Stimulated activated CD4-positive, alpha-beta T cell treated with anti-CD3 and anti-CD28 coated beads, Interleukin-4, amount 100 ng/mL, for 4 hours (primary cell): Measurements from ENCODE around the gene PKNOX2.

Experiments used
- DNase-seq, 2 experiments: peaks; one replicate each; pipeline ENCODE4 v3.0.0-alpha.2; 2020

Gene PKNOX2

DNA sequence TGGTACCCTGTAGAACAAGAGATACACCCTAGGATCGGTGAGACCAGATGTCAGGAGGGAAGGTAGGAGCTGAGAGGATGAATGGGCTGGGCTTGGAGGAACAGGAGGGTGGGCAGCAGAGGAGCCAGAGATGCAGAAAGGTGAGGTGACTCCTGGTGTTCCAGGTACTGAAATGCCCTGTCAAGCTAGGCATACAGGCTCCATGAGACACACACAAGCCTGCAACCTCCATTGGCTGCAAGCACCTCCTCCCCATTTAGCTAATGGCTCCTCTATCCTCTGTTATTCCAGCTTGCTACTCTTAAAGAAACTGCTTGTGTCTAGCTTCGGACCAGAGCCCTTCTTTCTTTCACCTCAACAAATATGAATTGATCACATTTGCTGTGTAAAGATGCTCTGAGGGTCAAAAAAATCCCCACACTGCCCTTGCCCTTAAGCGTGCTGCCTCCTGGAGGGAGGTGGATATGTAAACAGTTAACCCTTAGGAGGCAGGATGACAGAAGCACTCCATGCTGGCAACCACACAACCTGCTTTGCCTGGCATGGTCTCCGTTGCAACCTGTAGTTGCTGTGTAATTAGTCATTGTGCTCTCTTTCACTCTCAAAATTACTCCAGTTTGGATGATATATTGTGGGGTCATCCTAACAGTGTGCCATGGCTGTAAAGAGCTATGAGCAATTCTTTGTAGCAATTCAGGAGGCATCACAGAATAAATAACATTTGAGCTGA lies 156.0 kb downstream of the PKNOX2 start:
- no peak for DNase-seq

DNA sequence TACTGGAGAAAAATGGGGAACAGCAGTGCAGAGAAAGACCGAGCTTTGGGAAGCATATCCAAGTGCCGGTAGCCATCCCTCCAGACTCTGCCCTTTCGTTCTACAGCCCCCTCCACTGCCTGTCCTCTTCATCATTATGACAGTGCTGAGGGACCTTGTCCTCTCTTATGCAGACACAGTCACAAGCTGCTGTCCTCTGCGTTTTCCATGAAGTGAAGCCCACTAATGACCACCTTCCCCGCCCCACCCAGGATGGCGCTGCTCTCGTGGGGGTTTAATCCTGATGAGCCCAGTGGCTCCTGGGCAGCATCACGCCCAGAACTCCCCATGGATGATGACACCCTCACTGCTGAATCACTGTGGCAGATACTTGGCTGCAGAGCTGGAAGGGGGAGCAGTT lies 157.7 kb downstream of the PKNOX2 start:
- no peak for DNase-seq

DNA sequence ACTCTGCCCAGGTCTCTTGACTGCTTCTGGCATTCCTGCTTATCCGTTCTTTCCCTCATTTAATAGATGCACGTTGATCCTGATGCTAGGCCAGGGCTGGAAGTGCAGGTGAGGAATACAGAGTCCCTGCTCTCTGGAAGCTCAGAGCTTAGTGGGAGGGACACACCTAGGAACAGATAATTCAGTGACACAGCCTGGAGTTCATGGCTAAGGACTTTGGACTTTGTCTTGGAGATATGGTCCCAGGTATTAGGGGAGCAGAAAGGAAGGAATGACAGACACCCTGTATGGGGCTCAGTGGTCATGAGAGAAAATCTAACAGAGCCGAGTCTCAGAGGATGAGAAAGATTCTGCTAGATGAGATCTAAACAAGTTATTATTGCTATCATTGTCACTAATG lies 160.6 kb downstream of the PKNOX2 start:
- no peak for DNase-seq

DNA sequence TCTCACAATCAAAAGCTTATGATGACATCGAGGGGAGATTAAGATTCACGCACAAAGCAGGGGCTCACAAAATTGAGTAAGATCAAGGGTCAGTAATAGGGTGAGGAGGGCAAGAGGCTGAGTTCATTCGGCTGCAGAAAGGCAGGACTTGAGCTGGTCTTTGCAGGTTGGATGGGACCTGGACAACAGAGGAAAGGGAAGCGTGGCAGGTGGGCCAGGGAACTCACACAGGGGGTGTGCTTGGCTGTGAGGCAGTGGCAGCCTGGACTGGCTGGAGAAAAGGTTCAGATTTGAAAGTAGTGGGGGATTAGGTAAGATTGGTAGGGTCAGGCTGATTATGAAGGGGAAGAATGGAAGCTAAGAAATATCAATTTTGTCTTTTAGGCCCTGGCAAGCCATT lies 161.6 kb downstream of the PKNOX2 start:
- DNase-seq = no peak

DNA sequence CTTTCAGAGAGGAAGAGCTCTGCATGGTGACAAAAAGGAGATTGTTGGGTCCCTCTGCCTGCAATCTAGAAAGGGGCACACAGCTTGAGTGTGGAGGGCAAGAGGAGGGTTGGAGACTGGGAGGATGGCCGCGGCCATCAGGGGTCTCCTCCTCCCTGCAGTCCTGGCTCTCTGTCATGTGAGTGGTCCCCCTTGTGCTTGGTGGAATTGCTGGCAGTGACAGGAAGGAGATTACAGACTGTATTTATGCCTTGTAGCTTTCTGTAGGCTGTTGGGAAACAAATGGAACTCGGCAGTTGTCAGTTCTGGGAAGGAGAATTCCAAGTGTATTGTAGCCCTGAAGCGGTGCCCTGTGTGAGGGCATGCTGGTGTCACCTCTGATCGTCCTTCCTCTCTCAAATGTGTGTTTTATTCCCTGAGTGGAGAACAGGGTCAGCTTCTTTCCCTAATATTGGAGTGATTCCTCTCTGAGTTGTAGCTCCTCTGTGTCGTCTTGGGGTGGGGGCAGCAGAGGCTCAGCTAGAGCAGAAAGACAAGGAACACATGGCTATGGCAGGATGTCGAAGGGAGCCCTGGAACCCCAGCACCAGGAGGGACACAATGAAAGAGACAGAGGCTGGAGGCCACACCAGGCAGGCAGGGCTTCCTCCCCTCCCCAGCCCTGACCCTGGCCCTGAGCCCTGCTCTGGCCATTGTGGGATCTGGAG lies 163.1 kb downstream of the PKNOX2 start:
- DNase-seq = no peak

DNA sequence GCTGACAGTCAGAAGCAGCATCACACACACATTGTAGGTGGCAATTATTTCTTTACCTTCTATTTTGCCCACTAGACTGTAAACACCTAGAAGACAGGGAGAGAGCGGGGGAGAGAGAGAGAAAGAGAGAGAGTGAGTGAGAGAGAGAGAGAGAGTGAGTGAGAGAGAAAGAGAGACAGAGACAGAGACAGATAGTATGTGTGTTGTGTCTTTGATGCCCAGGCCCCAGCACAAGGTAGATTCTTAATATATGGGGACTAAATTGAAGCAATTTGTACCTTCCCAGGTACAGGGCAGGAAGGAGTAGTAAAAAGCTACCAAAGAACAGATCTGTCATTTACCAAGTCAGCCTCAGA lies 163.7 kb downstream of the PKNOX2 start:
- no peak for DNase-seq

DNA sequence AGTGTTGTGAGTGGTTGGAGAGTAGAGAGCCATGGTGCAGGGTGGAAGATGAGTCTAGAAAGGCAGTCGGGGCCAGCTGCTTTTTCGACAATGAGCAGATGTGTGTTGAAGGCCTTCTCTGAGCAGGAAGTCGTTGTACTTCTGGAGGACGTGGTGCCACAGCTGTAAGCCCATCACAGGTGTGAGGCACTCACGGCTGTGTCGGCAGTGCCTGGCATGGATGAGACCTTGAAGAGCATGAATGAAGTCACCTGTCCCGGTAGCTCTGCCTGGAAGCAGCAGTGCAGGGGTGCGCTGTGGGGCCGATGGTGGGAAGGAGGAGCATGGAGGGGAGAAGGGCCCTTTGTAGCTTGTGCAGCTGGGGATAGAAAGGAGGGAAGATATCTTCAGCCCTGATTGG lies 165.2 kb downstream of the PKNOX2 start:
- DNase-seq = no peak

DNA sequence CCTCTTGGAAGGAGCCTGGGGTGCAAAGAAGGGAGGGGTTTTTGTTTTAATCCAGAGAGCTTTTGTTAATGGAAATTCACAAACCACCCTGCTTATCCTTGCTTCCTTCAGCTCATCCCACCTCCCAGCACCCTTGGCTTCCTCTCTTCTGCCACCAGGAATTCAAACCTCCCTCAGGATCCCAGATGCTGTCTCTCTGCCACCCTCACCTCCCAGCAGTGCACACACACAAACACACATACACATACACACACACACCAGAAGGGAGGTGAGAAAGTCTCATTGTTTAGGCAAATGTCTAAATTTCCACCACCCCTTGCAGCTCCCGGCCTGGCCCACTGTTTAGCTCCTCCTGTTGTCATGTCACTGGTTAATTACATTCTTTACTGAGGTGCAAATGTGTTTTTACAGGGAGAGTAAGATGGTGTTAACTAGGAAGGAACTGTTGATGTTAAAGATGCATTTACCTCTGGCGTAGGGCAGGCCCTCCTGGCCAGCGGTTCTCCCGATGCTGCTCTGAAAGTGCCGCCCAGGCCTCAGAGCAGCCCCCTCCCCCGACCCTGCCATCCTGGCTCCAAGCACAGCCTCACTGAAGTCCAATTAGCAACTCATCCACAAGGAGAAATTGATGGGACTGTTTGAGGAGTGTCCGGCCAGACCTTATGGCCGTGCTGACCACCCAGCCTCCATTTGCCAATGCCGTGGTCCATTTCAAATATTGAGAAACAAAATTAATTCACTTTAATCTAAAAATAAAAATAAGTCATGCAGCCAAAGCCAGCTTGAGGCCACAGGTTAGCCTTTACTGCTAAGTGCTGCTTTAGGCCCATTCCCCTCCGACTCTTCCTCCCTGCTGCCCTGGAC lies 166.1 kb downstream of the PKNOX2 start:
- DNase-seq = no peak

DNA sequence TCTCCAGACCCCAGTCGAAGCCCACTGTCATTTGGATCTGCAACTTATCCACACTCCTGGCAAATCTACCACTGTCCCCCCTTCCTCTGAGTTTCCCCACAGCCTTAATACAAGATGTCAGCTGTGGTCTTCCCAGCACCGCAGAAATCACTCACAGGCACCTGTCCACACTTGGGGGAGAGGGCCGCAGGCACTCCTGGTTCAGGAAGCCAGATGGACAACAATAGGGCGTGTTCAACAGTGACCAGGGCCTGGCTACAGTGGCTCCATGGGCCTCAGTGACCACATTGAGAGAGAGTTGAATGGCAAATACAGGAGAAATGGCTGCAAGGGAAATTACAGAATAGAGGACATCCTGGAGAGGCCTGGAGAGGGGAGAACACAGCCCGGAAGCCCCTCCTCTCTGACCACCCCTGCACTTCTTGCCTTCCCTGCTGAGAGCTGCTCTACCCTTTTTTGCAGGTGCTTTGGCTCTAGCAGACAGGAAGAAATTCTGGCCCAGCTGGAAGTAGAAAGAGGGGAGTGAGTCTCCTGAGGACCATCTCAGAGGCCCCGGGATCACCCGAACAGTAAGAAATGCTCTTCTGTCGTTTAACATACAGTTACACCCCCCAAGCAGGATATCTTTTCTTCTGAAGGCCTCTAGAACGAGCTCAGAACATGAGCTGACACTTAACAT lies 166.9 kb downstream of the PKNOX2 start:
- no peak for DNase-seq

DNA sequence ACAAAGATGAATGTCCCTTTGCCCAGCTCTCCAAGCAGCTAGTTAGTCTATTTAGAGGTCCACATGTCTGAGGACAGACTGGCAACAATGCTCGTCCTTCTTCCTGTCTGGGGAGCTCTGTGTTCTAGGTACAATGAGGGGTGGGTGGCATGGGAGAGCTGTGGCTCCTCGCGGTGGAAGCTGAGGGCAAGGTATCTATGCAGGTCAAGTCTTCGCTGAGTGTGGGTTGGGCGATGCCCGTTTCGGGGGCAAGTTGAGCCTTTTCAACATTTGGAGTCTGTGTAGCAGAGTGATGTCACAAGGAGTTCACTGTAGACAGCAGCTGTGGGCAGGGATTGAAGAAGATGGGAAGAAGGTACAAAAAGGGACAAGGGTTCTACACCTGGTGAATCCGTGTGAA lies 168.3 kb downstream of the PKNOX2 start:
- no peak for DNase-seq

DNA sequence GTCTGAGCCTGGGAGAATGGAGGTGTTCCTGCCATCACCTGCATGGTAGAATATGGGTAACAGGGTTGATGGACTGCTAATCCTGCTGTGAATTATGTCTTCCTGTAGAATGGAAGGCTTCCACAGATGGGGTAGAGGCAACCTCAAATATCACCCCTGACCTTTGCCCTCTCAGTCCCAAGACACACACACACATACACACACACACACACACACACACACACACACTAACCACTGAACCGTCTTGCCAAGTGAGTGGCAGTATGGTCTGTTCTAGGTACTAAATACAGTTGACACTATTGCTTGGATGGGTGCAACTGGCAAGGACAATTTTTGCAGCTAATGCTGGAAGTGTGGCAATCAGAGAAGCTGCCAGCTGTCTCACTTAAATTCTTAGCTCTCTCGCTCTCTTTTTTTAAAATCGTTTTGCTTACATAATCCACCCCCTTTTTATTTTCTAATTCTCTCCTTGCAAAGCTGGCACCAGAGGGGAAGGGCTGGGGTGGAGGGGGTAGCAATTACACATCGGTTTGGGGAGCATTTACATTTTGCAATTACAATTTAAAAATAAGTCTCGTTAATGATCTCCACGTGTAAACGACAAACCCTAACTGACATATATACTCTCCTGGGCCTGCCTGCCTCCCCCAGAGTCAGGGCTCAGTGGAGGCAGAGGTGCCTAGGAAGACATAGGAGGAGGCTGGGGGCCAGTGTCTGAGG lies 169.0 kb downstream of the PKNOX2 start:
- no peak for DNase-seq

DNA sequence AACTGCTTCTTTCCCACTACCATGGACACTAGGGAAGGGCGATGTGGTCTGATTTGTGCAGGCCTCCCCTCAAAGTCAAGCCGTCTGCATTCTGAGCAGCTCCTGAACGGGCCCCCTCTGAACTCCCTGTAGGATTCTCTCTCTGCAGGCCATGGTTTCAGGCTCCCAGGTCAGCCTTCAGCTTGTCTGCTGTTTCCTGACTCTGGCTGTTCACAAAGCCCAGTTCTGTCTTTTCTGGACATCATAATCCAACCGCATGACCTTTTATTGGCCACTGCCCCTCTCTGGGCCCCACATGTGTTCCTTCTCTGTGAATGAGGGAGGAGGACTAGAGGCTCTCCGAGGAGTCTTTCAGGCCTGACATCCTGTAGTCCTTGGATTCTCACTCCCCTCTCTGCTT lies 170.6 kb downstream of the PKNOX2 start:
- no peak for DNase-seq

DNA sequence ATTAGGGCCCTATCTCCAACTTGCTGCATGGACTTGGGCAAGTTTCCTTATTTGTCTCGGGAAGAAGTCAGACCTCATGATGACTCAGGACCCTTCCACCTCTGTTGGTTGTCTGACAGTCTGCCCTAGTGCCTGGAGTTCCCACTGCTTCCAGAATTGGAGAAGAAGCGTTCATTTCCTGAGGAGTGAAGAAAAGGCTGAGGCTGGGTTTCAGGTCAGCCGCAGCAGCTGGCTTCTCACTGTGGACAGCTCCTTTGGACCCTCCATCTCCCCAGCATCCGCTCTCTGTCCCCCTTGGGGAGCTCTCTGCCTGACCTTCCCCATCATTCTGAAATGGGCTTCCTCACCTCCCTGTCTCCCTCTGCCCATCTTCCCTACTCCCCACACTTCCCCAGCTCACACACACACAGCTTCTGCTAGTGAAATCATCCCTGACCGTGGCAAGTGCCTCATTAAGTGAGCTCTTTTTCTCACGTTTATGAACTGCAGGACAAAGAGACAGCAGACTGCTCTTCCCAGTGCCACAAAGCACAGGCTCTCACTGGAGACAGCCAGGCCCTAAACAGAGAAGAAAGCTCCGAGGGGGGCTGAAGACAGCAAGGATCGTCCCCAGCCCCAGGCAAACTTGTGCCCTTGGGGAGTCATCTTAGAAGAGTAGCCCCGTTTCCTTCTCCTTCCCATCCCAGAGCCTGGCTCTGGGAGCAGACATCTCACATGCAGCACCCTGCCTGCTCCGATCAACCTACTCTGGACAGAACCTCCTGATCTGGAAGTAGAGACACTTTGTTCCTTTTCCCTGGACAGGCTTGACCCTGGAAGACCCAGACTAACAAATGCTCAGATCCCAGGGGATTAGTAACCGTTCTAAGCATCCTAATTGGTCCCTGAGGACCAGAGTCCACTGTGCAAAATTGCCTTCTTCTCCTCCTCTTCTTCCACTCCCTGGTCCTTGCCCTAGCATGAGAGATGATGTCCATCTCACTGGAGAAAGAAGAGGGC lies 173.6 kb downstream of the PKNOX2 start:
- DNase-seq = no peak

DNA sequence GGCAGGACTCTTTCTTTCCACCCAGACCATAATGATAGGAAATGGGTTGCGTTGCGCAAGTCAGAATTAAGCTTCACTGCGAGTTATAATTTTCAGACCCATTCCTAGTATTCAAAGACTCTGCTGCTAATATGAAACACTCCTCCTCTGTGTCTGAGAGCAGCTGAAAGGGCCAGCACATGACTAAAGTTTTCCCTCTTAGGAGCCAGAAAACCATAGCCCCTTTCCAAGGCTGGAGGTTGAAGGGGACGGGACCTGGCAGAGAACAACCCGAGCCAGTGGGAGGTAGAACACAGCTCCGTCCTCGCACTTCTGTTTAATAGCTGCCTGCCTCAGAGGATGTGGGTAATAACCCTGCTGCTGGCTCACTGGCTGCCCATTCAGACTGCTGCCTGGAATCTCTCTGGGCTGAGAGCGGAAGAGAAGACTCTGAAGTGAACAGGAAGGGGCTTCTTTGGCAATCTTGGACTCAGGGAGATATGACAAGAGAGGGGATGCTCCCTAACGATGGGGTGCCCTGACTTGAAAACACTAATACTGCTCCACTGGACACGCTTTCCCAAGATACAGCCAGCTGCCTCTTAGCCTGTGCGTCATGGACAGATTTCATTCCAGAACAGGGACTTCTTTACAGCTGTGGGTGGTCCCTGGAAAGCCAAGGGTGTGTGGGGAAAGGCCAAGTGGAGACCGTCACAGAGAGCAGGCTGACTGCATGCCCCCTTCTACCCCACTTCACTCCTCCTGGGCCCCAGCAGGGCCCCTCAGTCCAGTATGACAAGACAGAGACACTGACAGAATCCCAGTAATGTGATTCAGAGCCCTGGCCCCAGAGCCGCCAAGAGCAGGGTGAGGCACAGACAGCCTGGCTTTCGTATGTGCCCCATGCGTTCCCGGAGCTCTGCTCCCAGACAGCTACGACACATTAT lies 174.6 kb downstream of the PKNOX2 start:
- no peak for DNase-seq

DNA sequence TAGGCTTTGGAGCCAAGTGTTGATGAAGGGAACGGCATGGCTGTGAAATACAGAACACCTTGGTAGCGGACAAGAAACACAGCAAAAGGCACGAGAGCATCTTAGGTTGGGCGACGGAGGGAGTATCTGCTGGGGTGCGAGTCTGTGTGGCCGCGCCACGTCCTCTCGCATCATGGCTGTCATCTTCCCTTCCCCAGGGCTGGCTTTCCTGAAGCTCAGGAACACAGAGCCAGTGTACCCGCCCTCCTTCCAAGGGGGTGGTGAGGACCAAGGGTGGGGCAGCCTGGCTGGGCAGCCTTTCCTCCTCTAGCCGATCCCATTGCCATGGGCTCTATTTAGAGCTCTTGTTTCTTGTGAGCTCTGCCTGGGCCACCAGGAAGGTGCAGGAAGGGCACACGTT lies 177.1 kb downstream of the PKNOX2 start:
- DNase-seq = no peak

DNA sequence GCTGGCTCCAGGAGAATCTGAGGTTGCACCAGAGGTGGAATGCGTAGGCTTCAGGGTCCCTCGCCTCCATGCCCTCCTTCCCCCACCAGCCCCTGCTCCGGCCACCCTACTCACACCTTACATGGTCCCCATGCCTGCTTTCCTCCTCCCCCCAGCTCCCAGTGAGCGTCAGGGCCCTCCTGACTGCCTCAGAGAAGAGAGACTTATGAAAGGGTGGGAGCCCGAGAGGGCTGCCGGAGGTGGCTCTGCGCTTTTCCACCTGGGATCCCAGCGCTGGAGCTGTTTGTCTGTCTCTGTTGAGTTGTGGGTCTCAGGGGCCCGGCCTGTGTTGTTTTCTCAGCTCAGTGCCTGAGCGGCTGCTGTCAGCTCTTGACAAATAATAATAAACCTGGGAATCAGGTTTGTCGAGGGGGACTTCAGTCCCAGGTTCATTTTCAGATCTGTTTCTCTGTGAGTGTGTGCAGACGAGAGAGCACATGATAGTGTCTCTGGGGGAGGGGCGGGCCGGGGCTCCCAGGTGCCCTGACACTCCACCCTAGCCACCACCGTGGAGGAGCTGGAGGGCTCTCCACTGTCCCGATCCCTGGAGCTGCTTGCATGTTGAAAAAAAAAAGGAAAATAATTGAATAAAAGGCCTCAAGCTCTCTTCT lies 177.9 kb downstream of the PKNOX2 start:
- DNase-seq = no peak

DNA sequence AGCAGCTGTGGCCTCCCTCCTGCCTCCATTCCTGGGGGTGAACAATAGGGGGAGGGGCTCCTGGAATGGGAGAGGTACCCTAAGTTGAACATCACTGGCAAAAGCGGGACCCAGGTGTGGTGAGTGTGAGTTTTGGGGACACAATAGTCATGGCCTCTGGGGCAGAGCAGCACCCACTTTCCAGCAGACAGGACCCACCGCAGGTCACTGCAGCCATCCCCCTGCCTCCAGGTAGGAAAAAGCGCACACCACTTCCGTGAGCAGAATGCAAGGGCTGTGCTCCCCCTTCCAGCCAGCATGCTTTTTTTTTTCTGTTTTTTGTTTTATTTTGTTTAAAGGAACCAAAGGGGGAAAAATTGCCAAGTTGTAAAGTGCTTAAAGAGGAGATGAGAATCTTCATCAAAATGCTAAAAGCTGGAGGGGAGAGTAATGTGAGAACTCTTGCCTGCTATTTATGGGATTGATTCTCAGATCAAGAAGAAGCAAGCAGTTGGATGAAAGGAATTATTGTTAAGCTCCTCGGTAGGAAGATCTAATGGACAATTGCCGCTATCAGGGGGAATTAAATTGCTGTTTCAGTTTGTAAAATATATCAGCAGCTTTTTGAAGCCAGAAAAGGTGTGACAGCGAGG lies 178.7 kb downstream of the PKNOX2 start:
- no peak for DNase-seq

DNA sequence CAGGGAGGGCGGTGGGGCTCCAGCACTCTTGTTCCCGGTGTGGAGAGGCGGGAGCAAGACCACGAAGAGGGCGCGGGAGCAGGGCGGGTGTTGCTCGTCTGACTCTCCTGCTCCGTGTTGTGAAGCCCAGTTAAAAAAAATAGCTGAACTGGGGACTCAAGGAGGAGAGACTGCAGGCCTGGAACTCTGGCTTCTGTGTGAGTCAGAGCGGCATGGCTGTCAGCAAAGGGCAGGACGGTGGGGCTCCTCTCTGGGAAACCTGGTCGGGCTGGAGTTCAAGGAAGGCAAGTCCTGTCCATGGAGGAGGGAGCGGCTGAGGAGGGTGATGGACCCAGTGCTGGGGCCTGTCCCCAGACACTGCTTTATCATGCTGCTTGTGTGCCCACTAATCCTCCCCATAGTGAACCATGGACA lies 179.2 kb downstream of the PKNOX2 start:
- DNase-seq = no peak

DNA sequence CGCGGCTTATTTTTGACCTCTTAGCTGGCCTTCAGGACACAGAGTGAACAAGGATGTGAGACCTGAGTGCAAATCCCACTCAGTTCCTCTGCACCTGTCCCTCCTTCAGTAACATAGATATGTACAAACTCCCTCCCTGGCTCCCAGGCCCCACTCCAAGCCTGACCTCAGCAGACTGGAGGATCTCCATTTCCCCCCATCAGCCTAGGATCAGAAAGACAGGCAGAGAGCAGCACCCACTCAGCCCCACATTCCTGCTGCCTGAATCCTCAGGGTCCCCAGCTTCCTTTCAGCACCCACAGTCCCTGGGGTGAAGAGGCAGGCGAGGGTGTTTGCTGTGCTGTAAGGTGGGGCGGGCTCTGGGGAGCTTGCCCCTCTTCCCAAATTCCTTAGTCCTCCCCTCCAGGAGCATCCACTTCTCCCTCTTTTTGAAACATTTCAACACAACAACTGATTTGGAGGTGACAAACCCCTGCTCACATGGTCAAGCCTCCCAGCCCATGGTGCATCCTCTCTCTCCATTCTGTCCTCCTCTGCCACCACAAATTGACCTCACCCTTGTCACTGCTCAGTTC lies 180.4 kb downstream of the PKNOX2 start:
- no peak for DNase-seq
